Small intestine (tissue), 7 donors: ENCODE results near the gene SLC43A3. TPM values are rescaled to one million over a fixed set of nuclear protein-coding genes. Genes with fewer than 3 reads are reported as not detected.
A peak's percentile ranks its signal among the peaks of the same experiment; 100 is the strongest.

ENCODE experiments used
- DNase-seq, 2 donors: peaks; one replicate each; pipeline versions ENCODE4 v3.0.0 to v3.0.0-alpha.2; 2013
- FAIRE-seq: peaks from 2 replicates; lab custom pipeline; 2012; peaks lifted over from hg19 to GRCh38; lab: Jason Lieb, UNC
- H3K27ac ChIP-seq, 3 donors: one replicate each; pipeline ENCODE4 v1.5.1; 2013; ENCODE audit warnings: low read length in 2 of 3, mild to moderate bottlenecking in 2 of 3, control low read depth in 1 of 3, inconsistent platforms in 1 of 3, low read depth in 1 of 3, moderate library complexity in 1 of 3
- H3K27me3 ChIP-seq, 3 donors: one replicate each; pipeline ENCODE4 v1.6.1; 2013; ENCODE audit warnings: low read length in 3 of 3, inconsistent platforms in 1 of 3; ENCODE audit not compliant: control insufficient read depth in 3 of 3, insufficient read depth in 3 of 3
- H3K36me3 ChIP-seq, 3 donors: one replicate each; pipeline ENCODE4 v1.6.1; 2013; ENCODE audit warnings: low read length in 3 of 3, inconsistent platforms in 1 of 3, low read depth in 1 of 3, mild to moderate bottlenecking in 1 of 3, moderate library complexity in 1 of 3; ENCODE audit not compliant: control insufficient read depth in 3 of 3, insufficient read depth in 2 of 3
- H3K4me1 ChIP-seq, 3 donors: one replicate each; pipeline ENCODE4 v1.6.1; 2013; ENCODE audit warnings: low read length in 2 of 3, inconsistent platforms in 1 of 3, low read depth in 1 of 3, mild to moderate bottlenecking in 1 of 3, moderate library complexity in 1 of 3; ENCODE audit not compliant: control insufficient read depth in 3 of 3, insufficient read depth in 2 of 3
- H3K4me3 ChIP-seq, 3 donors: one replicate each; pipeline ENCODE4 v1.5.1; 2013; ENCODE audit warnings: low read length in 3 of 3, control low read depth in 1 of 3, inconsistent platforms in 1 of 3, low read depth in 1 of 3, mild to moderate bottlenecking in 1 of 3, moderate library complexity in 1 of 3
- H3K9me3 ChIP-seq, 2 donors: one replicate each; pipeline ENCODE4 v1.6.1; 2013; ENCODE audit warnings: low read depth in 1 of 2, low read length in 1 of 2; ENCODE audit not compliant: control insufficient read depth in 2 of 2, insufficient read depth in 1 of 2
- WGBS, 3 donors: extraction: QIAGEN DNeasy Blood & Tissue Kit; methylation state at CpG; one replicate each; pipeline ENCODE4 v1.1.7; 2013; 5-methylcytosine and 5-hydroxymethylcytosine counted together
- polyA plus RNA-seq, 4 donors: library from polyadenylated mRNA; stranded (reverse) in 3 of 4; unstranded in 1 of 4; fragments of 200-250 nt in 3 of 4; fragments of 120-200 nt in 1 of 4; gene quantifications; one replicate each; pipeline versions ENCODE4 v1.2.1 to v1.2.3, GENCODE V29; 2013
- donor health status: healthy with polysubstance abuse.
- donor health status: control.
- donor health status: control.
- donor health status: Bipolar disorder and iron deficiency.
- donor health status: healthy.

The SLC43A3 gene
- polyA plus RNA-seq, 4 donors = 2.4 to 13.8 (median 8.3) TPM

- H3K4me1 ChIP-seq = peaks cover 0 to 19% (median 0%) of the 10 kb centered on the region in 3 donors
- DNase-seq (peak; percentile 30 to 74), FAIRE-seq (no peak)
- H3K27ac ChIP-seq = peak overlapping the region in 1 of 3 donors; percentile 39
- no peak overlapping the region for H3K4me3 ChIP-seq
- H3K36me3 ChIP-seq = no peaks in the 10 kb centered on the region
- 45 to 75% (median 63%) methylated on average over 12 of the region's 12 CpGs for WGBS, 3 donors
- no peaks in the 10 kb centered on the region for H3K9me3 ChIP-seq
- no peaks in the 10 kb centered on the region for H3K27me3 ChIP-seq
These were observed 11.7 kb upstream of the SLC43A3 start for GRCh38 chr11:57438345-57439285.

DNA sequence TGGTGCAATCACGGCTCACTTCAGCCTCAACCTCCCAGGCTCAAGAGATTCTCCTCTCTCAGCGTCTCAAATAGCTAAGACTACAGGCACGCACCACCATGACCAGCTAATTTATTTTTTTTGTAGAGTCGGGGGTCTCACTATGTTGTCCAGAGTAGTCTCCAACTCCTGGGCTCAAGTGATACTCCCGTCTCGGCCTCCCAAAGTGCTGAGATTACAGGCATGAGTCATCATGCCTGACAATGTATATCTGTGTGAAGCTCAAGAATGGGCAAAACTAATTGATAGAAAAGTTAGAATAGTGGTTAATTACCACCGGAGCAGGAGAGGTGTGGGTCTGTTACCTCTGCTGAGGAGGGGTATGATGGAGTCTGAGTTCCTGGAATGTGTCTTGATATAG lies 9.1 kb upstream of the SLC43A3 start:
- FAIRE-seq = no peak
- 82 to 89% (median 85%) methylated on average over 7 of the region's 7 CpGs for WGBS, 3 donors
- Histone ChIP-seq H3K9me3 (no peaks in the 10 kb centered on the region), H3K36me3 (no peaks in the 10 kb centered on the region), H3K27ac (no peak overlapping the region), H3K4me3 (no peak overlapping the region), H3K27me3 (no peaks in the 10 kb centered on the region), H3K4me1 (peaks cover 0 to 19% (median 0%) of the 10 kb centered on the region in 3 donors)
- no peak for DNase-seq

DNA sequence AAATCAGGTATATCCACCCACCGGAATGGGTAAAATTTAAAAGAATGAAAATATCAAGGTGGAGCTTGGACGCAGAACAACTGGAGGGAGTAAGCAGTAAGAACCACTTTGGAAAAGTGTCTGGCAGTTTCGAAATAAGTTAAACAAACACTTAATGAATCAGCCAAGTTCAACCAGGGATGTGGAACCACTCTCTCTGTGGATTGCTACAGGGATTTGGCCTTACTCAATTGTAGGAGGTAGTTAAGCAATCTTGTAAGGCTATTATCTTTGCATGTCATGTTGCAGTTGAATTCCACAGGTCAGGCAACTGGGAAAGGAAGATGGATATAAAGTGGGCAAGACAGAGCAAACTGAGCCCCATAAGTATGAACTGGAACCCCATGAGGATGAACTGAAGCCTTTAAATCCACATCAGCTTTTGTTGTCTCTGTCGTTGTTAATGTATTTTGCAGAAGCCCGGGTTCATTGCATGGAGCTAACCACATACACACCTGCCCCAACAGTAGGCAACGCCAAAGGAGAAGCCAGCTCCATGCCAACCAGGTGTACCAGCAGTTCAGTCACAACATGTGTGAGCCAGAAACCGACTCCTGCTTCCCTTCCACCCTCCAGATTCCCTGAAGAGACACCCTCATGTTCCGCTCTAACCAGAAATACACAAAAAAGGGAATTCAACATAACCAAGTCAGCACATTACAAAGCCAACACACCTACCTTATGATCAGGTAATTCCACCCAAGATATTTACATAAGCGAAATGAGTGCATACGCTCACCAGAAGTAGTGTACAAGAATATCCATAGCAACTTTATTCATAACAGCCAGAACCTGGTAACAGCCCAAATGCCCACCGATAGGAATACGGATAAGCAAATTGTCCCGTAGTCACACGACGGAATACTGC lies 8.0 kb upstream of the SLC43A3 start:
- 75 to 79% (median 76%) methylated on average over 15 of the region's 15 CpGs for WGBS, 3 donors
- FAIRE-seq (no peak), DNase-seq (peak in 1 of 2 donors; percentile 81)
- Histone ChIP-seq H3K27me3 (no peaks in the 10 kb centered on the region), H3K36me3 (no peaks in the 10 kb centered on the region), H3K4me3 (no peak overlapping the region), H3K9me3 (no peaks in the 10 kb centered on the region), H3K27ac (peak overlapping the region in 1 of 3 donors; percentile 44), H3K4me1 (peaks cover 0 to 19% (median 0%) of the 10 kb centered on the region in 3 donors)

DNA sequence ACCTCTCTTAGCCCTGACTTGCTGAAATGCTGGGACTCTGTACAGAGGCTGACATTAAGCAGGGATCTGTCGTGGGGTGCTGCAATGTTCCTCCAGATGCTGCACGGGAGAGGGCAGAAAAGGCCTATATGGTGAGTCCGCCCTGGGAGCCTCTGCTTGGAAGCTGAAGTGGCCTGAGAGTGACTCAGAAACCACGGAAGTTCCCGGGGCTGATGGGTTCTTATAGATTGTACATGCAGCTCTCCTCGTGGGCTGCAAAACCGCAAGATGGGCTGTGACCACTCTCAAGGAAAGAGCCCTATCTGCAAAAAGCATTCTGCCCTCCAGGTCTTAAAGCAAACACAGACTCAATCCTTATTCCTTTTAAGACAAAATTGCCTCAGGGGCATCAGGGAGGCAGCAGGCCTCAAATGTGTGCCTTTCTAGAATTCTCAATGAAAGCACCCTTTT lies 5.8 kb upstream of the SLC43A3 start:
- peaks cover 0 to 5% (median 0%) of the 10 kb centered on the region in 3 donors for H3K27me3 ChIP-seq
- H3K36me3 ChIP-seq = no peaks in the 10 kb centered on the region
- 66 to 75% (median 67%) methylated on average over 7 of the region's 7 CpGs for whole genome bisulfite sequencing, 3 donors
- H3K4me1 ChIP-seq = peaks cover 0 to 11% (median 0%) of the 10 kb centered on the region in 3 donors
- no peak for FAIRE-seq
- DNase-seq = no peak
- no peak overlapping the region for H3K4me3 ChIP-seq
- H3K9me3 ChIP-seq = no peaks in the 10 kb centered on the region
- peak overlapping the region in 1 of 3 donors; percentile 15 for H3K27ac ChIP-seq

DNA sequence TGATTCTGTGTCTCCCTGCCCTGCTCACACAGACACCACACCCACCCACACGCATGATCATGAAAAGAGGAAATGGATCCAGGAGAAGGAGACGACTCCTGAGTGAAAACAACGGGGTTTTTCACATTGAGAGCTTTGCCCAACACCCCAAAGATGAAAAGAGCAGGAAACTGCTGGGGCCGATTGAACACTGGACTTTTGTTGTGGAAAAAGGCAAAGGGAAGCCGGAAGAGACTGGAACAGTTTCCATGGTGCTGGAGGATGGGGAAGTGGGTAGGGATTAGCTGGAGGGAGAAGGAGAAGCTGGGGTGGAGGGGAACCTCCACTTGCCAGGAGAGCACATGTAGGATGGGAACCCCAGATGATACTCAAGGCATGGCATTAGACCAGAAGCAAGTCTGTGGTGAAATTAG lies 5.2 kb upstream of the SLC43A3 start:
- Histone ChIP-seq H3K4me1 (peaks cover 0 to 11% (median 0%) of the 10 kb centered on the region in 3 donors), H3K27ac (peak overlapping the region in 1 of 3 donors; percentile 17), H3K9me3 (no peaks in the 10 kb centered on the region), H3K4me3 (no peak overlapping the region), H3K27me3 (peaks cover 0 to 11% (median 0%) of the 10 kb centered on the region in 3 donors), H3K36me3 (no peaks in the 10 kb centered on the region)
- no peak for FAIRE-seq
- 62 to 72% (median 62%) methylated on average over 5 of the region's 5 CpGs for whole genome bisulfite sequencing, 3 donors
- no peak for DNase-seq

DNA sequence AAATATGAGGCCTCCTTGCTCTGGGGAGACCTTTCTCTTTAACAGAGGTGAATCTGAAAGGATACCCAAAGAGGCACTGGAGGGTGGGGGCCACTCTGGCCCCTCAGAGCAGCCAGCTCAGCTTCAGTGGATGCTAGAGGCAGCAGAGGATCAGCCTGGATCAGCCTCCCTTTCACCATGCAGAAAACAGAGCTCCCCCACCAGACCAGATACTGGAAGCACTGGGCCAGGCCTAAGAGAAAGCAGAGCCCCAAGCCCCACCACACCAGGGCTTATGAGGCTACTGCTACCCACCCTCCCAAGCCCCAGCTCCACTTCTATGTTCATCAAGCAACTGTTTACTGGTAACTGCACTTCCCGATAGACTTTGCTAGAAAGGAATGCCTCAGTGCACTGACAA lies 4.0 kb upstream of the SLC43A3 start:
- peaks cover 0 to 12% (median 0%) of the 10 kb centered on the region in 3 donors for H3K27me3 ChIP-seq

GRCh38 chr11:57429946-57430345 lies 3.0 kb upstream of the SLC43A3 start:
- Histone ChIP-seq H3K36me3 (peaks cover 0 to 7% (median 0%) of the 10 kb centered on the region in 3 donors), H3K27me3 (peaks cover 0 to 12% (median 0%) of the 10 kb centered on the region in 3 donors), H3K27ac (no peak overlapping the region), H3K9me3 (no peaks in the 10 kb centered on the region), H3K4me1 (peaks cover 0 to 21% (median 4%) of the 10 kb centered on the region in 3 donors), H3K4me3 (no peak overlapping the region)
- WGBS, 3 donors = 13 to 40% (median 27%) methylated on average over 4 of the region's 4 CpGs
- FAIRE-seq (no peak), DNase-seq (no peak)

More for the DNA sequence above, 4.0 kb upstream of the SLC43A3 start:
- Histone ChIP-seq H3K4me3 (no peak overlapping the region), H3K9me3 (no peaks in the 10 kb centered on the region), H3K36me3 (peaks cover 0 to under 1% (median 0%) of the 10 kb centered on the region in 3 donors), H3K27ac (no peak overlapping the region), H3K4me1 (peaks cover 0 to 19% (median 0%) of the 10 kb centered on the region in 3 donors)
- DNase-seq (no peak), FAIRE-seq (no peak)
- WGBS, 3 donors = 95 to 100% (median 95%) methylated on average over 1 of the region's 1 CpG

GRCh38 chr11:57428643-57429042 lies 1.7 kb upstream of the SLC43A3 start:
- H3K36me3 ChIP-seq = peaks cover 0 to 11% (median 0%) of the 10 kb centered on the region in 3 donors
- 73 to 86% (median 77%) methylated on average over 5 of the region's 5 CpGs for WGBS, 3 donors
- peaks cover 0 to 15% (median 9%) of the 10 kb centered on the region in 3 donors for H3K4me1 ChIP-seq
- H3K9me3 ChIP-seq = no peaks in the 10 kb centered on the region
- DNase-seq = no peak
- H3K4me3 ChIP-seq = no peak overlapping the region
- H3K27me3 ChIP-seq = peaks cover 0 to 12% (median 0%) of the 10 kb centered on the region in 3 donors
- FAIRE-seq = no peak
- no peak overlapping the region for H3K27ac ChIP-seq
